ENCODE measurements around the gene GRIK5.

- TF ChIP-seq CTCF (IDR thresholded peaks at IDR 0.05; ENCODE audit: poor library complexity, severe bottlenecking), result no peak
- peak; percentile 15 for TF ChIP-seq POLR2AphosphoS5 (IDR thresholded peaks at IDR 0.05)
- no peak for TF ChIP-seq RAD21 (conservative IDR thresholded peaks at IDR 0.05)
These were observed 15.8 kb downstream of the GRIK5 start for GRCh38 chr19:42054205-42054604.
